Gastroesophageal sphincter (tissue), 4 donors: Measurements from ENCODE around the gene CNIH2. TPM values are rescaled to one million over a fixed set of nuclear protein-coding genes. Genes with fewer than 3 reads are reported as not detected.

Source experiments
- ATAC-seq: fragments of 150-250 bp; one replicate; pipeline ENCODE4 v1.9.1; 2016; ENCODE audit warnings: mild to moderate bottlenecking, moderate library complexity
- H3K27ac ChIP-seq, 4 donors: fragments of 200-600 bp; sonication (generic) in 3 of 4; 1 replicate in 3 of 4; 2 replicates in 1 of 4; pipeline ENCODE4 v1.5.1; 2016 to 2019
- H3K27me3 ChIP-seq: fragments of 200-600 bp; sonication (generic); one replicate; pipeline ENCODE4 v1.5.1; 2019
- H3K36me3 ChIP-seq, 2 donors: fragments of 200-600 bp; sonication (generic); one replicate each; pipeline ENCODE4 v1.5.1; 2019; ENCODE audit warnings: control low read depth in 1 of 2
- H3K4me1 ChIP-seq, 3 donors: fragments of 200-600 bp; sonication (generic); 1 replicate in 2 of 3; 2 replicates in 1 of 3; pipeline ENCODE4 v1.5.1; 2016 to 2019; ENCODE audit warnings: control low read depth in 2 of 3
- H3K4me3 ChIP-seq, 2 donors: fragments of 200-600 bp; sonication (generic); one replicate each; pipeline ENCODE4 v1.5.1; 2019; ENCODE audit warnings: mild to moderate bottlenecking in 1 of 2, moderate library complexity in 1 of 2
- H3K9me3 ChIP-seq, 3 donors: fragments of 200-600 bp; sonication (generic); one replicate each; pipeline ENCODE4 v1.5.1; 2017 to 2019; ENCODE audit warnings: control low read depth in 2 of 3
- CTCF ChIP-seq, 4 experiments: fragments of 200-600 bp in 2 of 4; fragments of 450-650 bp in 2 of 4; sonication (generic) in 1 of 4; IDR thresholded peaks; one replicate each; pipeline ENCODE4 v1.5.1; 2017 to 2019; ENCODE audit warnings: antibody characterized with exemption in 4 of 4, mild to moderate bottlenecking in 2 of 4, moderate library complexity in 2 of 4
- EP300 ChIP-seq: sonication (generic); formaldehyde crosslinking; IDR thresholded peaks from one replicate; pipeline ENCODE4 v1.6.1; 2017; ENCODE audit warnings: antibody characterized with exemption, mild to moderate bottlenecking
- POLR2A ChIP-seq, 2 donors: fragments of 450-650 bp; IDR thresholded peaks; one replicate each; pipeline ENCODE4 v1.6.1; 2017; ENCODE audit warnings: antibody characterized with exemption in 2 of 2, mild to moderate bottlenecking in 2 of 2, moderate library complexity in 1 of 2
- POLR2AphosphoS5 ChIP-seq: sonication (generic); formaldehyde crosslinking; IDR thresholded peaks from one replicate; pipeline ENCODE4 v1.6.1; 2017; ENCODE audit warnings: antibody characterized with exemption
- WGBS, 2 donors: methylation state at CpG; one replicate each; pipeline ENCODE4 v1.1.5; 2018; ENCODE audit warnings: low coverage in 1 of 2; 5-methylcytosine and 5-hydroxymethylcytosine counted together
- total RNA-seq, 4 donors: library from RNA; depleted of rRNA; stranded (reverse); fragments of >200 nt; gene quantifications; one replicate each; pipeline ENCODE4 v1.1.0, GENCODE V29; 2016

Gene CNIH2
- total RNA-seq, 4 donors from 2014 or later, result 1.1 TPM; not detected in 3

- peak; percentile 5 for ATAC-seq
- WGBS, 2 donors, result 0 to 5% methylated on average over 4 to 9 of the region's 13 CpGs
- peaks cover 0 to 54% (median 22%) of the 10 kb centered on the region in 3 donors for H3K4me1 ChIP-seq
- TF ChIP-seq EP300 (no peak), POLR2AphosphoS5 (no peak), POLR2A (IDR thresholded peaks at IDR 0.05) (no peak), CTCF (IDR thresholded peaks at IDR 0.05) (peak in 1 of 4 experiments; percentile 7)
- H3K4me3 ChIP-seq, result peak overlapping the region; percentile 72 to 89
- peak overlapping the region; percentile 91 to 100 (median 96) for H3K27ac ChIP-seq
- H3K27me3 ChIP-seq, result no peaks in the 10 kb centered on the region
- no peaks in the 10 kb centered on the region for H3K9me3 ChIP-seq
- peaks cover 0 to 56% of the 10 kb centered on the region in 2 donors for H3K36me3 ChIP-seq
Observed at GRCh38 chr11:66267039-66267378, 11.0 kb upstream of the CNIH2 start.

DNA sequence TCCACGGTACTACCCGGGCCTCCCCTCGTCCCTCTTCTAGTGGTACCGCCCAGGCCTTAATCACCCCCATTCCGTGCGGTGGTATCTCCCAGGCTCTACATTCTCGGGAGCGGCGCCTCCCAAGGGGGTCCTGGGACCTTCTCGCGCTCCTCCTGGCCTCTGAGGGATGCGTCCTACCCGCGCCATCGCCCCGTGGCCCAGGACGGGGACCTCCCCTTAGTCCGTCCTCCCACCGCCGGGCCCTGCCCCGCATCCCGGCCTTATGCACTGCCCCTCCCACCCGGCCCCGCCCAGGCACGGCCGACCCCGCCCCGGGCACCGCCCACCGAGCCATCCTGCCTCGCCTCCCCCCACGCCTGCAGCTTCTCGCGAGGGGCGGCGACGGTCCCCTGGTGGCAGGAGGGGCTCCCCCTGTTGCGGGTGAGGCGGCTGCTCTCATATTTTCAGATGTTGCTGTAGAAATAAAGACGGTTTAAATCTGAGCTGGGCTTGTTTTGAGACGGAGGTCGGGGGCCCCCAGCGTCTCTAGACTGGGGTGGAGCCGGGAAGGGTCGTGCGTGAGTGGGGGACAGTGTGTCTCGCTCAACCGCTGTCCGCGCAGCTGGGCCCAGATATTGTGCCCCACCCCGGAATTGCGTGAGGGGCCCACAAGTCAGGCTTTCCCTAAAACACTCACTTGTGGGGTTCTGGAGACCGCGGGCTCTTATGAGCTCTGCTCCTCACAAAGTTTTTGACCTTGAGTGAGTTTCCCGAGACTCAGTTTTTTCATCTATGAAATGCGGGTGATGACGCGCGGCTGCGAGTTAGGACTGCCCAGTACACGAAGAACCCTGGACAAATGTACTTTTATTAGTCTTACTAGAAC is 10.4 kb upstream of the CNIH2 start:
- H3K27ac ChIP-seq, result peak overlapping the region; percentile 91 to 100 (median 96)
- ATAC-seq, result peak; percentile 86
- peak overlapping the region; percentile 72 to 89 for H3K4me3 ChIP-seq
- H3K4me1 ChIP-seq, result peaks cover 0 to 54% (median 22%) of the 10 kb centered on the region in 3 donors
- TF ChIP-seq POLR2A (IDR thresholded peaks at IDR 0.05) (peak; percentile 64 to 80), EP300 (no peak), CTCF (IDR thresholded peaks at IDR 0.05) (peak in 2 of 4 experiments; percentile 24 to 40), POLR2AphosphoS5 (peak; percentile 87)
- H3K36me3 ChIP-seq, result peaks cover 0 to 56% of the 10 kb centered on the region in 2 donors
- no peaks in the 10 kb centered on the region for H3K27me3 ChIP-seq
- H3K9me3 ChIP-seq, result no peaks in the 10 kb centered on the region
- WGBS, 2 donors, result 0% methylated on average over 9 to 11 of the region's 61 CpGs

DNA sequence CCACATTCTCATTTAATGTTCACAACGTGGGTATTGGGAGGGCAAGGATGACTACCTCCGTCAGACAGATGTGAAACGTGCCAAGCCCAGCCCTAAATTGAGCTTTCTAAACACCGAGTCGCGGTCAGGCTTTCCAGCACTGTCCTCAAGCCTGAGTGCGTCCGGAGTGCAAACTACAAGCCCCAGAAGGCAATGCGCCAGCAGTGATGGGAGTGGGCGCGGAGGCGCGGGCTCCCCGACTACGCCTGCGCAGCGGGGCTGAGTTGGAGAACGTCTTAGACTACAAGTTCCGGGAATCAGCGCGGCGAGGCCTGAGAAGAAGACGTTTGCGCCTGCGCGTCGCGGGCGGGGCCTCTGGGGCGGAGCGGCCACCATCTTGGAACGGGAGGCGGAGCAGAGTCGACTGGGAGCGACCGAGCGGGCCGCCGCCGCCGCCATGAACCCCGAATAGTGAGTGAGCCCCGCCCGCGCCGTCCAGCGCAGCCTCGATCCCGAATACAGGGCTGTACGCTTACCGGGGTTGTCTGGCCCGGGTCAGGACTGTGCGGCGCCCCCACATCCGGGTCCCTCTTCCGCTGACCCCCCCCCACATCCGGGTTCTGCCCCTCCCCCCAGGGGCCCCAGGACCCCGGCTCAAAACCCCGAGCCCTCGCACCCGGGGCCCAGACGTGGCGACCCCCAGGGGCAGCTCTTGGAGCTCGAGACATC is 9.6 kb upstream of the CNIH2 start, which contains the start of gene RAB1B:
TSS of gene RAB1B (plus strand) at position 396 of the 708 bp plus-strand sequence. CDS start at position 437, 41 bp downstream.
- Histone ChIP-seq H3K27me3 (no peaks in the 10 kb centered on the region), H3K27ac (peak within 1 kb of the TSS; percentile 91 to 100 (median 96)), H3K9me3 (no peaks in the 10 kb centered on the region), H3K4me1 (peaks cover 0 to 54% (median 22%) of the 10 kb centered on the region in 3 donors), H3K36me3 (peaks cover 0 to 56% of the 10 kb centered on the region in 2 donors), H3K4me3 (peak within 1 kb of the TSS; percentile 72 to 89)
- ATAC-seq, result peak; percentile 91
- peak; percentile 88 for TF ChIP-seq POLR2AphosphoS5
- TF ChIP-seq CTCF (IDR thresholded peaks at IDR 0.05), result no peak
- TF ChIP-seq POLR2A (IDR thresholded peaks at IDR 0.05), result peak; percentile 39 to 55
- 0 to 1% methylated on average over 7 to 20 of the region's 64 CpGs for WGBS, 2 donors

DNA sequence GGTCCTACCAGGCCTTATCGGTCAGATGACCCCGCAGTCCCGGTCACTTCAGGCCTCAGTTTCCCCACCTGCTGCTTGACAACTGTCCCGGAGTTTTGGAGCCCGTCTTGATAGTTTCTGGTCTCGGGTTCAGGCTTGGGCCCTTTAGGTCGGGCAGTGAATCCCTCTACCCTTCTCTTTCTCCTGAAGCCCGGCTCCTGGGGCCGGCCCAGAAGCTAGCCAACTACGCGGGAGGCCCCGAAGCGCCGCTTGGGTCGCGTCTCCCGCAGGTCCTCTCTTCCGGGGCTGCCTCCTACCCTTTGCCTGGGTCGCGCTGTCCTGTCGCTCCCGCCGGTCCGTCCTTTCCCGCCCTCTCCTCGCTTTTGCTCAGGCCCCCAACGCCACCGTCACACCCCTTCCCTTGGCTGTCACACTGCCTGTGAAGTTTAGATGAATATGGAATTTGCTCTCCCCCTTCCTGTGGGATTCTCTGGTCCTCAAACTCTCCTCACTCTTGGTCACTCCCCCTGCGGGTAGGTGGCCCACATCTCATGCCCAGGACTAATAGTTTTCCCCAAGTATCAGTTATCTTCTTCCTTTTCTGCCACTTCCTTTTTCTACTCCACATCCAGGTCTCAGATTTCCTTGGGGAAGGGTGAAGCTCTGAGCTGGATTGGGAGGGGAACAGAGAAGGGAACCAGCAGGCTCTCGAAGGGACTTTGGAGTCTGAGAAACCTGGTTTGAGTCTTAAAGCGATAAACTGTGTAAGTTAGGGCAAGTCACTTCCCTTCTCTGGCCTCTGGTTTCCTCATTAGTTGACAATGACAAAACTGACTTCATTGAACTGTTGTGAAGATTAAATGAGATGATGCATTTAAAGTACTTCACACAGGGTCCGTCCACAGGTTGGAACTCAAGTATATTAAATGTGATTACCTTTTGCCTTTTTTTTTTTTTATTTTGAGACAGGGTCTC is 8.7 kb upstream of the CNIH2 start:
- H3K27me3 ChIP-seq, result no peaks in the 10 kb centered on the region
- no peaks in the 10 kb centered on the region for H3K9me3 ChIP-seq
- peak overlapping the region; percentile 91 to 100 (median 96) for H3K27ac ChIP-seq
- peaks cover 0 to 54% (median 22%) of the 10 kb centered on the region in 3 donors for H3K4me1 ChIP-seq
- TF ChIP-seq POLR2A (IDR thresholded peaks at IDR 0.05) (no peak), EP300 (no peak), CTCF (IDR thresholded peaks at IDR 0.05) (peak in 1 of 4 experiments; percentile 8), POLR2AphosphoS5 (no peak)
- peaks cover 0 to 56% of the 10 kb centered on the region in 2 donors for H3K36me3 ChIP-seq
- 4 to 7% methylated on average over 10 to 18 of the region's 32 CpGs for WGBS, 2 donors
- no peak for ATAC-seq
- H3K4me3 ChIP-seq, result peak overlapping the region; percentile 72 to 89
